HG03378 (cell line): ENCODE measurements around the gene HNRNPH3.
A peak's percentile ranks its signal among the peaks of the same experiment; 100 is the strongest.
"Not testable (repeated sequence)": the region's sequence is repeated elsewhere in the genome, so short reads cannot be mapped to it uniquely, and the experiment has no call there.

Source experiments
- ATAC-seq: cut with Tn5 transposase; IDR thresholded peaks from one replicate; pipeline ENCODE4 v1.9.1; 2021; ENCODE audit warnings: mild to moderate bottlenecking, moderate library complexity; ENCODE audit not compliant: unreplicated experiment

Gene HNRNPH3

GRCh38 chr10:68331455-68332258, at the start of gene HNRNPH3:
Gene HNRNPH3, plus strand, starts transcription at chr10:68332064. Its CDS starts 5,158 bp downstream, at chr10:68337222.
- ATAC-seq, result peak; percentile 80

GRCh38 chr10:68284062-68285001, 47.5 kb upstream of the HNRNPH3 start:
- ATAC-seq, result no peak

GRCh38 chr10:68288717-68289116, 43.1 kb upstream of the HNRNPH3 start:
- ATAC-seq, result no peak

- ATAC-seq, result no peak
Measured at GRCh38 chr10:68290736-68291135, 41.1 kb upstream of the HNRNPH3 start.

GRCh38 chr10:68296843-68297663, 34.8 kb upstream of the HNRNPH3 start:
- no peak for ATAC-seq

- no peak for ATAC-seq
Measured at GRCh38 chr10:68301301-68301700, 30.6 kb upstream of the HNRNPH3 start.

GRCh38 chr10:68301790-68302502, 29.9 kb upstream of the HNRNPH3 start:
- peak; percentile 56 for ATAC-seq

GRCh38 chr10:68302503-68302823, 29.4 kb upstream of the HNRNPH3 start:
- ATAC-seq, result peak; percentile 15

- no peak for ATAC-seq
Measured at GRCh38 chr10:68302871-68303270, 29.0 kb upstream of the HNRNPH3 start.

GRCh38 chr10:68303849-68304412, 27.9 kb upstream of the HNRNPH3 start:
- no peak for ATAC-seq

GRCh38 chr10:68305854-68306253, 26.0 kb upstream of the HNRNPH3 start:
- no peak for ATAC-seq

GRCh38 chr10:68310531-68310930, 21.3 kb upstream of the HNRNPH3 start:
- ATAC-seq, result no peak

GRCh38 chr10:68314930-68315329, 16.9 kb upstream of the HNRNPH3 start:
- ATAC-seq, result not testable (repeated sequence)

- no peak for ATAC-seq
Measured at GRCh38 chr10:68315582-68315981, 16.3 kb upstream of the HNRNPH3 start.

GRCh38 chr10:68318331-68319059, 13.4 kb upstream of the HNRNPH3 start:
- no peak for ATAC-seq

- not testable (repeated sequence) for ATAC-seq
Measured at GRCh38 chr10:68324396-68324795, 7.5 kb upstream of the HNRNPH3 start.

GRCh38 chr10:68327889-68328786, 3.7 kb upstream of the HNRNPH3 start:
- ATAC-seq, result no peak

- ATAC-seq, result no peak
Measured at GRCh38 chr10:68329506-68329861, 2.4 kb upstream of the HNRNPH3 start.
